Activated CD8-positive, alpha-beta memory T cell treated with anti-CD3 and anti-CD28 coated beads for 24 hours (primary cell): Measurements from ENCODE around the gene FMNL2.
"Not testable (repeated sequence)": the region's sequence is repeated elsewhere in the genome, so short reads cannot be mapped to it uniquely, and the experiment has no call there.

Experiments used
- DNase-seq: peaks from one replicate; pipeline ENCODE4 v3.0.0-alpha.2; 2020

Gene FMNL2

GRCh38 chr2:152474523-152474922 is 139.5 kb downstream of the FMNL2 start:
- DNase-seq, result not testable (repeated sequence)

- DNase-seq, result no peak
These were observed 141.0 kb downstream of the FMNL2 start for GRCh38 chr2:152475982-152476381.

GRCh38 chr2:152477347-152478092 is 142.5 kb downstream of the FMNL2 start:
- DNase-seq, result no peak

GRCh38 chr2:152479282-152479681 is 144.3 kb downstream of the FMNL2 start:
- no peak for DNase-seq

- DNase-seq, result no peak
These were observed 145.9 kb downstream of the FMNL2 start for GRCh38 chr2:152480821-152481399.

- no peak for DNase-seq
These were observed 147.1 kb downstream of the FMNL2 start for GRCh38 chr2:152481881-152482583.

- no peak for DNase-seq
These were observed 148.5 kb downstream of the FMNL2 start for GRCh38 chr2:152483276-152484063.

GRCh38 chr2:152485954-152486736 is 151.2 kb downstream of the FMNL2 start:
- DNase-seq, result no peak

- DNase-seq, result no peak
These were observed 151.9 kb downstream of the FMNL2 start for GRCh38 chr2:152486737-152487400.

GRCh38 chr2:152488075-152488474 is 153.1 kb downstream of the FMNL2 start:
- no peak for DNase-seq

- no peak for DNase-seq
These were observed 154.4 kb downstream of the FMNL2 start for GRCh38 chr2:152489364-152489763.

- DNase-seq, result no peak
These were observed 155.9 kb downstream of the FMNL2 start for GRCh38 chr2:152490686-152491455.

GRCh38 chr2:152492131-152492530 is 157.2 kb downstream of the FMNL2 start:
- no peak for DNase-seq

GRCh38 chr2:152492911-152493310 is 157.9 kb downstream of the FMNL2 start:
- DNase-seq, result no peak

- no peak for DNase-seq
These were observed 158.4 kb downstream of the FMNL2 start for GRCh38 chr2:152493417-152493816.

GRCh38 chr2:152493945-152494528 is 159.1 kb downstream of the FMNL2 start:
- no peak for DNase-seq

GRCh38 chr2:152496371-152496770 is 161.4 kb downstream of the FMNL2 start:
- no peak for DNase-seq

GRCh38 chr2:152497481-152498052 is 162.6 kb downstream of the FMNL2 start:
- DNase-seq, result no peak

- DNase-seq, result no peak
These were observed 164.4 kb downstream of the FMNL2 start for GRCh38 chr2:152499331-152499816.
